GM18505 (cell line): ENCODE measurements around the gene SLC6A19.

Experiments
- ATAC-seq: cut with Tn5 transposase; IDR thresholded peaks from one replicate; pipeline ENCODE4 v1.9.1; 2021; ENCODE audit not compliant: unreplicated experiment
- POLR2A ChIP-seq: IDR thresholded peaks from 4 replicates; pipeline ENCODE4 v1.6.1; 2011; ENCODE audit warnings: borderline replicate concordance; ENCODE audit not compliant: insufficient read depth, insufficient read length; ENCODE audit errors: extremely low read depth

SLC6A19 gene

DNA sequence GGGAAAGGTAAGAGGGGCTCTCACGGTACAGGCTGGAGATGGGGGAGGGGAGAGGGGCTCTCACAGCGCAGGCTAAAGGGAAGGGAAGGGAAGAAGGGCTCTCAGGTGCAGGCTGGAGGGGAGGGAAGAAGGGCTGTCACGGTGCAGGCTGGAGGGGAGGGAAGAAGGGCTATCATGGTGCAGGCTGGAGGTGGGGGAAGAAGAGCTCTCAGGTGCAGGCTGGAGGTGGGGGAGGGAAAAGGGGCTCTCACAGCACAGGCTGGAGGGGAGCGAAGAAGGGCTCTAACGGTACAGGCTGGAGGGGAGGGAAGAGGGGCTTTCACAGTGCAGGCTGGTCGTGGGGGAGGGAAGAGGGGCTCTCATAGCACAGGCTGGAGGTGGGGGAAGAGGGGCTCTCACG is 28.4 kb downstream of the SLC6A19 start:
- ATAC-seq, result no peak
- TF ChIP-seq POLR2A, result no peak

DNA sequence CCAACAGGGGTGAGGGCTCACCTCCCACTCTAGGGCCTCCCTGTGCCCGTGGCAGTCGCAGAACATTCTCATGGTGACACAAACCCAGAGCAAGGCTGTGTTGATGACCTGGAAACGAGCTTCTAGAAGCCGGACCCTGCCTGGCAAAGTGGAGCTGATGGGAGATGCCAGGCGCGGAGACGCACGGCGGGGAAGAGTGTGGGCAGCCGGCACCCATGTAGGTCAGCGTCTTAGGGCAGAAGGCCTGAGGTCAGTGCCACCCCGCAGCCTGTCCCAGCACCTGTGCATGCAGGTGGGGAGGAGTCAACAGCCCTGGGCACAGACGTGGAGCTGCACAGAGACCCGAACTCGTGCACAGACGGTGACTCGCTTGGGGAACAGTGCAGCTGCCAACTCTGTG is 29.2 kb downstream of the SLC6A19 start:
- ATAC-seq, result no peak
- TF ChIP-seq POLR2A, result no peak

DNA sequence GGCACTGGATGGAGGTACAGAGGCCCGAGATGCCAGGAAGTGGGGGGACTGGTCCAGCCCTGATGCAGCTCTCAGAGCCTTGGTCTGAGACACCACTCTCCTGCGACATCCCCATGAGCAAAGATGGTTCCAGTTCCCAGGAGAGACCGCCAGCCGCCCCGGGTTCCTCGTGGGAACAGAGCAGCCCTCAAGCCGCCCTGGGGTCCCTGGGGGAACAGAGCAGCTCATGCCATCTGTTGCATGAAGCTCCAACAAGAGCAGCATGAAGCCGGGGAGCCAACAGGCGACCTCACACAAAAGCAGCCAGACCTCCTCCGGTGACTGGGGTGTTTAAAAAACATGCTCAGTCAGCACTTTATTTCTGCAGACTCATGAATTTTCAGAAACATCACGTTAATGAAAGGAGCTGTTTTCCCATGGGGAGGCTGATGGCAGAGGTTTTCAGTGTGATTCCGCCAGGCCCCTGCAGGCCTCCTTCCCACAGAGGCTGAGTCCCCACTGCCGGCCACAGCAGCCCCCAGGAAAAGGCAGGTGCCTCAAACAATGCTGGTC is 30.0 kb downstream of the SLC6A19 start:
- no peak for ATAC-seq
- no peak for TF ChIP-seq POLR2A

DNA sequence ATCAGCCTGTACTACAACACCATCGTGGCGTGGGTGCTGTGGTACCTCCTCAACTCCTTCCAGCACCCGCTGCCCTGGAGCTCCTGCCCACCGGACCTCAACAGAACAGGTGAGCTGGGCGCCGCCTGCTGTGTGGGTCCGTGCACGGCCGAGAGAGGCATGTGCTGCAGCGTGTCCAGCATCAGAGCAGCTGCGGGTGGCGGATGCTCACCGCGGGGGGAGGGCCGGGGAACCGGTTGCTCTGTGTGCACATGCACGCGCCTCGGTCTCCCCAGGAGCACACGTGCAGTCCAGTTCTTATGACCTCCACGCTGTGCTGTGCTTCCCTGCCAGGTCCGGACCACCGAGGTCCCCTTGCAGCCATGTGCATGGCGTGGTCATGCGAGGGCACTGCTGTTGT is 31.4 kb downstream of the SLC6A19 start:
- ATAC-seq, result no peak
- no peak for TF ChIP-seq POLR2A

- TF ChIP-seq POLR2A, result no peak
Measured at GRCh38 chr5:1235379-1235778, 34.0 kb downstream of the SLC6A19 start.

DNA sequence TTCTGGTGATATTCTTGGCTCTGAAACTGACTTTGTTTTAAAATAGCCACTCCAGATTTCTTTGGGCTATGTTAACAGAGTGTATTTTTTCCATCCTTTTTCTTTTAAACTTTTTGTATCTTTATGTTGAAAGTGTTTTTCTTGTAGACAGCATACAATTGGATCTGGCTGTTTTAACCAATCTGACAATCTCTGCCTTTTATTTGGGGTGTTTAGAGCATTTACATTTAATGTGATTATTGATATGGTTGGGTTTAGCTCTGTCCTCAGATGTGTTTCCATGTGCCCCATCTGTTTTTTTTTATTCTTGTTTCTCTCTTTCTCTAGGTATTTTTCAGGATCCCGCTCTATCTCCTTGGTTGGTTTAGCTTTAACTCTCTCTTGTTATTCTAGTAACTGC is 34.4 kb downstream of the SLC6A19 start:
- no peak for ATAC-seq
- no peak for TF ChIP-seq POLR2A

More at GRCh38 chr5:1235379-1235778, 34.0 kb downstream of the SLC6A19 start:
- no peak for ATAC-seq

- TF ChIP-seq POLR2A, result no peak
- no peak for ATAC-seq
Measured at GRCh38 chr5:1239505-1240251, 38.3 kb downstream of the SLC6A19 start.

DNA sequence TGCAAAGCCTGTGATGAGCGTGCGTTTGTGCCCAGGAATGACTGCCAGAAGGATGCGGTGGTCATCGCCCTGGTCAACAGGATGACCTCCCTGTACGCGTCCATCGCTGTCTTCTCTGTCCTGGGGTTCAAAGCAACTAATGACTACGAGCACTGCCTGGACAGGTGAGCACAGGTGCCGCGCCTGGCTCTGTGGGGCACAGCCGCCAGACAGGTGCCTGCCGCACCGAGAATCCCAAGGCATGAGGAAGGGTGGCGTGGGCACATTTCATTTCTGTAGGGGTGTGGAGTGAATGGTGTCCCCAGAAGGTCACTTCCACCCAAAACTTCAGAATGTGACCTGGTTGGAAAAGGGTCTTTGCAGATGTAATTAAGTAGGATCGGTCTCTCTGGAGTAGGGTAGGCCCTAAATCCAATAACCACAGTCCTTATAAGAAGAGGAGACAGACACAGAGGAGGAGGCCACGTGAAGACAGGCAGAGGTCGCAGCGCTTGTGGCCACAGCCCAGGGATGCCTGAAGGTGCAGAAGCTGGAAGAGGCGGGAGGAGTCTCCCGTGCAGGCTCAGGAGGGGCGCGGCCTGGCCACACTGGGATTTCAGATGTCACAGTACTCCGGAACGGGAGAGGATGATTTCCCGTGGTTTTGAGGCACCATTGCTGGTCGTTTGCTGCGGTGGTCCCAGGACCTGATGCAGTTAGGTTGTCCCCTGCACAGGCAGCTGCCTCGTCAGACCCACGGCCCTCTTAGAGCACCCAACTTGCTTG is 39.3 kb downstream of the SLC6A19 start:
- no peak for ATAC-seq
- TF ChIP-seq POLR2A, result no peak

- no peak for TF ChIP-seq POLR2A
- no peak for ATAC-seq
Measured at GRCh38 chr5:1241509-1242080, 40.2 kb downstream of the SLC6A19 start.

GRCh38 chr5:1242733-1243486 is 41.5 kb downstream of the SLC6A19 start:
- no peak for TF ChIP-seq POLR2A
- no peak for ATAC-seq

- TF ChIP-seq POLR2A, result no peak
- no peak for ATAC-seq
Measured at GRCh38 chr5:1243487-1244130, 42.2 kb downstream of the SLC6A19 start.

GRCh38 chr5:1244255-1244654 is 42.9 kb downstream of the SLC6A19 start:
- ATAC-seq, result no peak
- TF ChIP-seq POLR2A, result no peak
